Activated naive CD4-positive, alpha-beta T cell treated with anti-CD3 and anti-CD28 coated beads for 36 hours (primary cell): ENCODE results near the gene GLIPR2. TPM values are rescaled to one million over a fixed set of nuclear protein-coding genes. Genes with fewer than 3 reads are reported as not detected.

Experiments
- CTCF ChIA-PET: fragments of 350-600 bp; sonication (Branson Sonifier 250); formaldehyde crosslinking; loops from one replicate; lab custom pipeline; 2021; ENCODE audit warnings: antibody characterized with exemption; lab: Charles Lee
- DNase-seq: peaks from one replicate; pipeline ENCODE4 v3.0.0-alpha.2; 2020
- H3K27ac Mint-ChIP-seq: one replicate; pipeline ENCODE4 v1.8.0; 2021; ENCODE audit warnings: mild to moderate bottlenecking, mixed read lengths
- H3K27me3 Mint-ChIP-seq: one replicate; pipeline ENCODE4 v1.8.0; 2021; ENCODE audit warnings: low read depth, mixed read lengths
- H3K36me3 Mint-ChIP-seq: one replicate; pipeline ENCODE4 v1.8.0; 2021; ENCODE audit warnings: low read depth, mixed read lengths
- H3K4me1 Mint-ChIP-seq: one replicate; pipeline ENCODE4 v1.8.0; 2021; ENCODE audit warnings: low read depth, mixed read lengths
- H3K4me3 Mint-ChIP-seq: one replicate; pipeline ENCODE4 v1.8.0; 2021; ENCODE audit warnings: mild to moderate bottlenecking, moderate library complexity, mixed read lengths
- H3K9me3 Mint-ChIP-seq: one replicate; pipeline ENCODE4 v1.8.0; 2021; ENCODE audit warnings: mixed read lengths
- intact Hi-C: fragments of 100-400 bp; cut with micrococcal nuclease; formaldehyde crosslinking; loops from one replicate; pipeline ENCODE4 v1.15.1; 2023
- total RNA-seq, 2 experiments: library from RNA; stranded (reverse); gene quantifications; one replicate each; pipeline ENCODE4 v1.2.3, GENCODE V29; 2021

The GLIPR2 gene
- total RNA-seq, 2 experiments from 2014 or later, result 8.0 to 9.7 TPM

GRCh38 chr9:36208521-36209253 lies 72.2 kb downstream of the GLIPR2 start:
- Mint-ChIP-seq H3K4me3 (no peak overlapping the region), H3K36me3 (peaks cover 52% of the 10 kb centered on the region), H3K27ac (peak overlapping the region; percentile 46), H3K27me3 (no peaks in the 10 kb centered on the region), H3K4me1 (peaks cover 47% of the 10 kb centered on the region), H3K9me3 (no peaks in the 10 kb centered on the region)
- CTCF ChIA-PET, result interaction anchor here (1.2 kb wide), 1 partner anchor 11 kb away, joined by 3 read pairs; no protein-coding TSS in a partner anchor
- no peak for DNase-seq
- intact Hi-C loops, result no loop called here

DNA sequence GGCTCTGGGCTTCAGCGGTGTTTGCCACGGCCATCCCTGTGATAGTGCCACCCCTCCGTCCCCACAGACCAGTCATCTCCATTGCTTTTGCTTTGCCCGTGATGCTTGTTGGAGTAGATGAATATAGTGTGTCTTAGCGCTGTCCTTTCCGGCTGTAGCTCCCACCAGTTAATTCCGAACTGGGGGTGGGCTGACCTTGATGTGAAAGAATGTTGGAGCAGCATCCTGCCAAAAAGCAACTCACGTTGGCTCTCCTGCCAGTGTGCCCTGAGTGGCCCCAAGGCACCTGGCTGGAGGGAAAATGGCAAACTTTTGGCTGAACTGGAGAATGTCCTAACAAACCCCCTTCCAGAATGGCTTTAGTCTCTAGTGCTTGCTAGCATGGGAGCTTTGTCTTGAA lies 74.2 kb downstream of the GLIPR2 start:
- Mint-ChIP-seq H3K36me3 (peaks cover 40% of the 10 kb centered on the region), H3K27ac (no peak overlapping the region), H3K4me3 (no peak overlapping the region), H3K27me3 (no peaks in the 10 kb centered on the region), H3K9me3 (no peaks in the 10 kb centered on the region), H3K4me1 (peaks cover 53% of the 10 kb centered on the region)
- CTCF ChIA-PET, result no interaction called here
- DNase-seq, result no peak
- intact Hi-C loops, result no loop called here

DNA sequence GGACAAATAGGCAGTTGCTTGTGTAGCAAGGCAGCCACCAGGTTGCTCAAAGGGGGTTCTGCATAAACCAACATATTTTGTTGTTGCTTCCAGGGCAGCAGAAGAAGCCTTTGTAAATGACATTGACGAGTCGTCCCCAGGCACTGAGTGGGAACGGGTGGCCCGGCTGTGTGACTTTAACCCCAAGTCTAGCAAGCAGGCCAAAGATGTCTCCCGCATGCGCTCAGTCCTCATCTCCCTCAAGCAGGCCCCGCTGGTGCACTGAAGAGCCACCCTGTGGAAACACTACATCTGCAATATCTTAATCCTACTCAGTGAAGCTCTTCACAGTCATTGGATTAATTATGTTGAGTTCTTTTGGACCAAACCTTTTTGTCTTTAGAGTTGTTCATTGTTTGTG lies 75.0 kb downstream of the GLIPR2 start:
- CTCF ChIA-PET, result no interaction called here
- Mint-ChIP-seq H3K27ac (no peak overlapping the region), H3K36me3 (peaks cover 35% of the 10 kb centered on the region)

DNA sequence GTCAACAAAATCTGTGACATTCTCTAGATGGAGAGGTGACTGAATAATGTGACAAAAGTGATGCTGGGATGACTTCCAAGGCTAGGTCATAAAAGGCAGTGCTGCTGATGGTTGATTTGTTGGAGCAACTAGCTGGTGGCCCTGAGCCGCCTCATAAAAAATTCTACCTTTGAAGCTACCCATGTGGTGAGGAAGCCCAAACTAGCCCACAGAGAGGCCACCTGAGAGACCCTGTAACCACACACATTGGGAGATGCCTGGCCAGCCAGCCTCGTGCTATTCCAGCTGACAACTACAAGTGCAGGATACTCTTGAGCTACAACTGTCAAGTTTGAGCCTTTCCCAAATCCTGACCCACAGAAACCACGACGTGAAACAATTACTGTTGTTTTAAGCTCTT lies 76.9 kb downstream of the GLIPR2 start:
- no peak overlapping the region for H3K4me3 Mint-ChIP-seq
- no peaks in the 10 kb centered on the region for H3K9me3 Mint-ChIP-seq
- H3K36me3 Mint-ChIP-seq, result peaks cover 22% of the 10 kb centered on the region
- H3K4me1 Mint-ChIP-seq, result peaks cover 44% of the 10 kb centered on the region
- CTCF ChIA-PET, result interaction anchor here (1.5 kb wide), 1 partner anchor 22 kb away, joined by 5 read pairs; the partner anchor contains the start of gene CLTA
- intact Hi-C loops, result no loop called here
- DNase-seq, result no peak
- H3K27me3 Mint-ChIP-seq, result no peaks in the 10 kb centered on the region
- H3K27ac Mint-ChIP-seq, result no peak overlapping the region

More for the DNA sequence above, 75.0 kb downstream of the GLIPR2 start:
- Mint-ChIP-seq H3K4me1 (peaks cover 50% of the 10 kb centered on the region), H3K27me3 (no peaks in the 10 kb centered on the region), H3K4me3 (no peak overlapping the region), H3K9me3 (no peaks in the 10 kb centered on the region)
- intact Hi-C loops, result no loop called here
- DNase-seq, result no peak

Other genes starting within 250 kb of the GLIPR2 start
- gene HRCT1, start 230.5 kb upstream of the GLIPR2 start, total RNA-seq, result not detected
- not detected for gene SPAAR, start 227.2 kb upstream of the GLIPR2 start, total RNA-seq
- gene OR2S2, start 178.6 kb upstream of the GLIPR2 start, total RNA-seq, result not detected
- 1 to 10 TPM; 7.8 to 8.5 TPM for gene RECK, start 99.8 kb upstream of the GLIPR2 start, total RNA-seq
- not detected for gene CCIN, start 32.7 kb downstream of the GLIPR2 start, total RNA-seq
- 100 to 1,000 TPM in 1 of 2 experiments, 10 to 100 TPM in 1; 96.4 to 101 TPM for gene CLTA, start 54.2 kb downstream of the GLIPR2 start, total RNA-seq
- 10 to 100 TPM; 14.5 to 15.2 TPM for gene GNE, start 121.7 kb downstream of the GLIPR2 start, total RNA-seq